ENCODE measurements around the gene DDX27.
"Not testable (repeated sequence)": the region's sequence is repeated elsewhere in the genome, so short reads cannot be mapped to it uniquely, and the experiment has no call there.

Gene DDX27

GRCh38 chr20:49210101-49210756 is 9.0 kb upstream of the DDX27 start:
- no peak for DNase-seq

- DNase-seq = no peak
Observed at GRCh38 chr20:49210757-49211110, 8.5 kb upstream of the DDX27 start.

GRCh38 chr20:49214571-49214970 is 4.6 kb upstream of the DDX27 start:
- peak; percentile 3 to 40 for DNase-seq

GRCh38 chr20:49215232-49215631 is 4.0 kb upstream of the DDX27 start:
- DNase-seq = no peak

GRCh38 chr20:49216991-49217578 is 2.1 kb upstream of the DDX27 start:
- DNase-seq = peak; percentile 80 to 99

GRCh38 chr20:49218739-49219090 is 501 bp upstream of the DDX27 start:
- DNase-seq = not testable (repeated sequence)

- no peak for DNase-seq
Observed at GRCh38 chr20:49219924-49220831, 962 bp downstream of the DDX27 start.

- DNase-seq = no peak
Observed at GRCh38 chr20:49225896-49226295, 6.7 kb downstream of the DDX27 start.

GRCh38 chr20:49228676-49229075 is 9.5 kb downstream of the DDX27 start:
- no peak for DNase-seq

GRCh38 chr20:49229381-49229780 is 10.2 kb downstream of the DDX27 start:
- no peak for DNase-seq

GRCh38 chr20:49230021-49230420 is 10.8 kb downstream of the DDX27 start:
- no peak for DNase-seq

GRCh38 chr20:49230561-49231133 is 11.4 kb downstream of the DDX27 start:
- DNase-seq = peak; percentile 56 to 65

GRCh38 chr20:49231471-49231870 is 12.3 kb downstream of the DDX27 start:
- DNase-seq = no peak

- no peak for DNase-seq
Observed at GRCh38 chr20:49233226-49233625, 14.0 kb downstream of the DDX27 start.

GRCh38 chr20:49234831-49235230 is 15.6 kb downstream of the DDX27 start:
- no peak for DNase-seq

GRCh38 chr20:49236301-49236700 is 17.1 kb downstream of the DDX27 start:
- no peak for DNase-seq

GRCh38 chr20:49237531-49237930 is 18.3 kb downstream of the DDX27 start:
- no peak for DNase-seq

- peak in 1 of 2 donors; percentile 45 for DNase-seq
Observed at GRCh38 chr20:49245921-49246740, 26.9 kb downstream of the DDX27 start.

- no peak for DNase-seq
Observed at GRCh38 chr20:49247169-49247723, 28.0 kb downstream of the DDX27 start.

- no peak for DNase-seq
Observed at GRCh38 chr20:49247792-49248191, 28.6 kb downstream of the DDX27 start.

- no peak for DNase-seq
Observed at GRCh38 chr20:49248301-49248700, 29.1 kb downstream of the DDX27 start.
